Measurements from ENCODE around the gene TRIM66.

Gene TRIM66

DNA sequence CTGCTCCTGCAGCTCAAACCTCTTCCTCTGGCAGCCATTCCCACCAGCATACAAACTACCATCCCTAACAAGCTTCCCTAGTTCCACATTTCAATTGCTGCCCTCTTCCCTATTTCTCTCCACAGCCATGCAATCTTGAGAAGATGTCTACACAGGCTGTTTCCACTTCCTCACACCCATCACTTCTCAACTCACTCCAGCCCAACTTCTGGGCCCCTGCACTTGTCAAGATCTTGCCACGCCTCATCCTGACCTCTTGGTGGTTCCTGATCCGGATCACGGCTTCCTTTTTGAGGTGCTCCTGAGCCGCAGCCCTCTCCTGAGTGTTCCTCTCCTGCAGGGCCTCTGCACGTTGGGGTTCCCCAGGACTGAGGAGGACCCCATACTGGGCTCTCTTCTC, 22.7 kb upstream of the TRIM66 start:
- Histone ChIP-seq H3K9me3 (ENCODE audit: insufficient read depth, low read depth, low read length) (no peaks in the 10 kb centered on the region), H3K27me3 (ENCODE audit: insufficient read depth, low read length, poor library complexity, severe bottlenecking) (no peaks in the 10 kb centered on the region), H3K9ac (ENCODE audit: low read depth, low read length, poor library complexity, severe bottlenecking) (no peak overlapping the region), H3F3A (ENCODE audit: low read depth) (no peaks in the 10 kb centered on the region), H3K36me3 (ENCODE audit: insufficient read depth, low read length) (no peaks in the 10 kb centered on the region), H3K9me2 (replicated peaks; ENCODE audit: low read depth, low read length) (no peaks in the 10 kb centered on the region), H3K4me3 (ENCODE audit: low read length, poor library complexity, severe bottlenecking) (no peak overlapping the region), H4K20me1 (ENCODE audit: insufficient read depth, low read length, poor library complexity, severe bottlenecking) (no peaks in the 10 kb centered on the region), H3K4me1 (ENCODE audit: insufficient read depth, low read length, poor library complexity, severe bottlenecking) (no peaks in the 10 kb centered on the region), H2AFZ (ENCODE audit: low read length) (no peak overlapping the region), H3K79me2 (ENCODE audit: insufficient read depth, low read length) (no peaks in the 10 kb centered on the region), H3K4me2 (ENCODE audit: low read depth, low read length, poor library complexity, severe bottlenecking) (no peak overlapping the region)
- TF ChIP-seq CTCF (conservative IDR thresholded peaks at IDR 0.05; ENCODE audit: low read length) = no peak
- TF ChIP-seq EZH2phosphoT487 (IDR thresholded peaks at IDR 0.05; ENCODE audit: borderline replicate concordance) = no peak

DNA sequence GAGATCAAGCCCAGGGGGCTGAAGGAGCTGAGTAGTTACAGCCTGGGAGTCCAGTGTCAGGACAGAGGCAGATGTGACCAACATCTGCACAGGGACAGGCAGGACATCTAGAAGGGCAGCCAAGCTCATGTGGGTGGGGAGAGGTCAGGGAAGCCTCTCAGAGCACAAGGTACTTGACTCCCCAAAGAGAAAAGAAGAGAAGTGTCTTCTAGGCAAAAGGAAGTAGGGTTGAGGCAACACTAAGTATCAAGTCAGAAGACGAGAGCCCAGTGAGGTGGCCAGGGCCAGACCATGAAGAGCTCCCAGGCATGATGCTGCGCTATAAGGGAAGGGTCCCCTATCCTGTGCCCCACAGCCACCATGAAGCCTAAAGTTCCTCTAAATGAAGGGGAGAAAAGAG, 21.7 kb upstream of the TRIM66 start:
- Histone ChIP-seq H3K27me3 (ENCODE audit: insufficient read depth, low read length, poor library complexity, severe bottlenecking) (no peaks in the 10 kb centered on the region), H3K36me3 (ENCODE audit: insufficient read depth, low read length) (no peaks in the 10 kb centered on the region), H3K9me3 (ENCODE audit: insufficient read depth, low read depth, low read length) (no peaks in the 10 kb centered on the region), H3K4me2 (ENCODE audit: low read depth, low read length, poor library complexity, severe bottlenecking) (no peak overlapping the region), H4K20me1 (ENCODE audit: insufficient read depth, low read length, poor library complexity, severe bottlenecking) (no peaks in the 10 kb centered on the region), H3K9me2 (replicated peaks; ENCODE audit: low read depth, low read length) (no peaks in the 10 kb centered on the region), H3K9ac (ENCODE audit: low read depth, low read length, poor library complexity, severe bottlenecking) (no peak overlapping the region), H3F3A (ENCODE audit: low read depth) (no peaks in the 10 kb centered on the region), H3K4me1 (ENCODE audit: insufficient read depth, low read length, poor library complexity, severe bottlenecking) (peaks cover 4% of the 10 kb centered on the region), H3K4me3 (ENCODE audit: low read length, poor library complexity, severe bottlenecking) (no peak overlapping the region), H2AFZ (ENCODE audit: low read length) (no peak overlapping the region), H3K79me2 (ENCODE audit: insufficient read depth, low read length) (no peaks in the 10 kb centered on the region)
- TF ChIP-seq CTCF (conservative IDR thresholded peaks at IDR 0.05; ENCODE audit: low read length) (no peak), EZH2phosphoT487 (IDR thresholded peaks at IDR 0.05; ENCODE audit: borderline replicate concordance) (no peak)

DNA sequence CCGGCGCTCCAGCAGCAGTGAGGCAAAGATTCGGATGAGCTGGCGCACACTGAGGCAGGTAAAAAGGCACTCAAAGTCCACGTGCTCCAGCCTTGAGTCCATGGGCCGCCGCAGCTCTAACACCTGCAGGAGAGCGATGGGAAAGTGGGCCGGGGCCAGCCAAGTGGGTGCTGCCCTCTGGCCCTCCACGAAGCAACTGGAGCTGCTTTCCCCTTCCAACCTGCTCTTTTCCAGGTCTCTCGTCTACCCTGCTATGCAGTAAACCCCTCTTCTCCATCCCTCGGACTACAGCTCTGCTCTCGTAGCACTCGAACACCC, 20.1 kb upstream of the TRIM66 start:
- Histone ChIP-seq H3K9me3 (ENCODE audit: insufficient read depth, low read depth, low read length) (no peaks in the 10 kb centered on the region), H3K4me3 (ENCODE audit: low read length, poor library complexity, severe bottlenecking) (no peak overlapping the region), H3K9me2 (replicated peaks; ENCODE audit: low read depth, low read length) (no peaks in the 10 kb centered on the region), H3K79me2 (ENCODE audit: insufficient read depth, low read length) (no peaks in the 10 kb centered on the region), H3K9ac (ENCODE audit: low read depth, low read length, poor library complexity, severe bottlenecking) (no peak overlapping the region), H3K36me3 (ENCODE audit: insufficient read depth, low read length) (no peaks in the 10 kb centered on the region), H2AFZ (ENCODE audit: low read length) (no peak overlapping the region), H4K20me1 (ENCODE audit: insufficient read depth, low read length, poor library complexity, severe bottlenecking) (no peaks in the 10 kb centered on the region), H3K4me1 (ENCODE audit: insufficient read depth, low read length, poor library complexity, severe bottlenecking) (peaks cover 4% of the 10 kb centered on the region), H3F3A (ENCODE audit: low read depth) (no peaks in the 10 kb centered on the region), H3K27me3 (ENCODE audit: insufficient read depth, low read length, poor library complexity, severe bottlenecking) (no peaks in the 10 kb centered on the region), H3K4me2 (ENCODE audit: low read depth, low read length, poor library complexity, severe bottlenecking) (no peak overlapping the region)
- TF ChIP-seq EZH2phosphoT487 (IDR thresholded peaks at IDR 0.05; ENCODE audit: borderline replicate concordance) (no peak), CTCF (conservative IDR thresholded peaks at IDR 0.05; ENCODE audit: low read length) (no peak)

Measured in Loucy (cell line).